ENCODE measurements around the gene NLRP3.

DNA sequence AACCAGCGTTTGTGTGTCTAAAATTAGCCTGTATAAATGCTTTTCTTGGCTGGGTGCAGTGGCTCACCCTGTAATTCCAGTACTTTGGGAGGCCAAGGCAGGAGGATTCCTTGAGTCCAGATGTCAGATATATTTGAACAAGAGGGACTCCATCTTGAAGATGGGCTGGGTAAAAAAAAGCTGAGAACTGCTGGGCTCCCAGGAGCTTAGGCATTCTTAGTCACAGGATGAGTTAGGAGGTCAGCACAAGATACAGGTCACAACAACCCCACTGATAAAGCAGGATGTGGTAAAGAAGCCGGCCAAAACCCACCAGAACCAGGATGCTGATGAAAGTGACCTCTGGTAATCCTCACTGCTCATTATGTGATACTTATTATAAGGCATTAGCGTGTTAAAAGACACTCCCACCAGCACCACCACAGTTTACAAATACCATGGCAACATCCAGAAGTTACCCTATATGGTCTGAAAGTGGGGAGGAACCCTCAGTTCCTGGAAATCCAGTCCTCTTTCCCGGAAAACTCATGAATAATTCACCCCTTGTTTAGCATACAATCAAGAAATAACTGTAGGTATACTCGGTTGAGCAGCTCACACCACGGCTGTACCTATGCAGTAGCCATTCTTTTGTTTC is 48.1 kb upstream of the NLRP3 start:
- TF ChIP-seq, protein P1, sequence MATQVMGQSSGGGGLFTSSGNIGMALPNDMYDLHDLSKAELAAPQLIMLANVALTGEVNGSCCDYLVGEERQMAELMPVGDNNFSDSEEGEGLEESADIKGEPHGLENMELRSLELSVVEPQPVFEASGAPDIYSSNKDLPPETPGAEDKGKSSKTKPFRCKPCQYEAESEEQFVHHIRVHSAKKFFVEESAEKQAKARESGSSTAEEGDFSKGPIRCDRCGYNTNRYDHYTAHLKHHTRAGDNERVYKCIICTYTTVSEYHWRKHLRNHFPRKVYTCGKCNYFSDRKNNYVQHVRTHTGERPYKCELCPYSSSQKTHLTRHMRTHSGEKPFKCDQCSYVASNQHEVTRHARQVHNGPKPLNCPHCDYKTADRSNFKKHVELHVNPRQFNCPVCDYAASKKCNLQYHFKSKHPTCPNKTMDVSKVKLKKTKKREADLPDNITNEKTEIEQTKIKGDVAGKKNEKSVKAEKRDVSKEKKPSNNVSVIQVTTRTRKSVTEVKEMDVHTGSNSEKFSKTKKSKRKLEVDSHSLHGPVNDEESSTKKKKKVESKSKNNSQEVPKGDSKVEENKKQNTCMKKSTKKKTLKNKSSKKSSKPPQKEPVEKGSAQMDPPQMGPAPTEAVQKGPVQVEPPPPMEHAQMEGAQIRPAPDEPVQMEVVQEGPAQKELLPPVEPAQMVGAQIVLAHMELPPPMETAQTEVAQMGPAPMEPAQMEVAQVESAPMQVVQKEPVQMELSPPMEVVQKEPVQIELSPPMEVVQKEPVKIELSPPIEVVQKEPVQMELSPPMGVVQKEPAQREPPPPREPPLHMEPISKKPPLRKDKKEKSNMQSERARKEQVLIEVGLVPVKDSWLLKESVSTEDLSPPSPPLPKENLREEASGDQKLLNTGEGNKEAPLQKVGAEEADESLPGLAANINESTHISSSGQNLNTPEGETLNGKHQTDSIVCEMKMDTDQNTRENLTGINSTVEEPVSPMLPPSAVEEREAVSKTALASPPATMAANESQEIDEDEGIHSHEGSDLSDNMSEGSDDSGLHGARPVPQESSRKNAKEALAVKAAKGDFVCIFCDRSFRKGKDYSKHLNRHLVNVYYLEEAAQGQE (tag by site-specific recombination; IDR thresholded peaks at IDR 0.05), result no peak
- TF ChIP-seq ZNF529 (tag by site-specific recombination; IDR thresholded peaks at IDR 0.05; ENCODE audit: insufficient replicate concordance), result no peak
- no peak for TF ChIP-seq CTCF (tag by site-specific recombination; IDR thresholded peaks at IDR 0.05)
- no peak for TF ChIP-seq ZNF175 (tag by site-specific recombination; IDR thresholded peaks at IDR 0.05)
- TF ChIP-seq, protein P2, sequence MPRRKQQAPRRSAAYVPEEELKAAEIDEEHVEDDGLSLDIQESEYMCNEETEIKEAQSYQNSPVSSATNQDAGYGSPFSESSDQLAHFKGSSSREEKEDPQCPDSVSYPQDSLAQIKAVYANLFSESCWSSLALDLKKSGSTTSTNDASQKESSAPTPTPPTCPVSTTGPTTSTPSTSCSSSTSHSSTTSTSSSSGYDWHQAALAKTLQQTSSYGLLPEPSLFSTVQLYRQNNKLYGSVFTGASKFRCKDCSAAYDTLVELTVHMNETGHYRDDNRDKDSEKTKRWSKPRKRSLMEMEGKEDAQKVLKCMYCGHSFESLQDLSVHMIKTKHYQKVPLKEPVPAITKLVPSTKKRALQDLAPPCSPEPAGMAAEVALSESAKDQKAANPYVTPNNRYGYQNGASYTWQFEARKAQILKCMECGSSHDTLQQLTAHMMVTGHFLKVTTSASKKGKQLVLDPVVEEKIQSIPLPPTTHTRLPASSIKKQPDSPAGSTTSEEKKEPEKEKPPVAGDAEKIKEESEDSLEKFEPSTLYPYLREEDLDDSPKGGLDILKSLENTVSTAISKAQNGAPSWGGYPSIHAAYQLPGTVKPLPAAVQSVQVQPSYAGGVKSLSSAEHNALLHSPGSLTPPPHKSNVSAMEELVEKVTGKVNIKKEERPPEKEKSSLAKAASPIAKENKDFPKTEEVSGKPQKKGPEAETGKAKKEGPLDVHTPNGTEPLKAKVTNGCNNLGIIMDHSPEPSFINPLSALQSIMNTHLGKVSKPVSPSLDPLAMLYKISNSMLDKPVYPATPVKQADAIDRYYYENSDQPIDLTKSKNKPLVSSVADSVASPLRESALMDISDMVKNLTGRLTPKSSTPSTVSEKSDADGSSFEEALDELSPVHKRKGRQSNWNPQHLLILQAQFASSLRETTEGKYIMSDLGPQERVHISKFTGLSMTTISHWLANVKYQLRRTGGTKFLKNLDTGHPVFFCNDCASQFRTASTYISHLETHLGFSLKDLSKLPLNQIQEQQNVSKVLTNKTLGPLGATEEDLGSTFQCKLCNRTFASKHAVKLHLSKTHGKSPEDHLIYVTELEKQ (tag by site-specific recombination; IDR thresholded peaks at IDR 0.05; ENCODE audit: borderline replicate concordance), result no peak
- TF ChIP-seq, protein P3, sequence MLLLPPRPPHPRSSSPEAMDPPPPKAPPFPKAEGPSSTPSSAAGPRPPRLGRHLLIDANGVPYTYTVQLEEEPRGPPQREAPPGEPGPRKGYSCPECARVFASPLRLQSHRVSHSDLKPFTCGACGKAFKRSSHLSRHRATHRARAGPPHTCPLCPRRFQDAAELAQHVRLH (tag by site-specific recombination; IDR thresholded peaks at IDR 0.05), result no peak
- TF ChIP-seq ZBTB7A (tag by site-specific recombination; IDR thresholded peaks at IDR 0.05; ENCODE audit: low read depth), result no peak
- TF ChIP-seq ZNF398 (tag by site-specific recombination; IDR thresholded peaks at IDR 0.05), result no peak
- TF ChIP-seq YY1 (tag by site-specific recombination; IDR thresholded peaks at IDR 0.05), result no peak
- TF ChIP-seq, protein P4, sequence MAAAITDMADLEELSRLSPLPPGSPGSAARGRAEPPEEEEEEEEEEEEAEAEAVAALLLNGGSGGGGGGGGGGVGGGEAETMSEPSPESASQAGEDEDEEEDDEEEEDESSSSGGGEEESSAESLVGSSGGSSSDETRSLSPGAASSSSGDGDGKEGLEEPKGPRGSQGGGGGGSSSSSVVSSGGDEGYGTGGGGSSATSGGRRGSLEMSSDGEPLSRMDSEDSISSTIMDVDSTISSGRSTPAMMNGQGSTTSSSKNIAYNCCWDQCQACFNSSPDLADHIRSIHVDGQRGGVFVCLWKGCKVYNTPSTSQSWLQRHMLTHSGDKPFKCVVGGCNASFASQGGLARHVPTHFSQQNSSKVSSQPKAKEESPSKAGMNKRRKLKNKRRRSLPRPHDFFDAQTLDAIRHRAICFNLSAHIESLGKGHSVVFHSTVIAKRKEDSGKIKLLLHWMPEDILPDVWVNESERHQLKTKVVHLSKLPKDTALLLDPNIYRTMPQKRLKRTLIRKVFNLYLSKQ (tag by site-specific recombination; IDR thresholded peaks at IDR 0.05; ENCODE audit: borderline replicate concordance), result no peak
- TF ChIP-seq BCL6B (tag by site-specific recombination; IDR thresholded peaks at IDR 0.05), result no peak
- no peak for TF ChIP-seq WT1 (tag by site-specific recombination; IDR thresholded peaks at IDR 0.05)

Measured in HEK293 (cell line).